Measurements from ENCODE around the gene IL17C.
A peak's percentile ranks its signal among the peaks of the same experiment; 100 is the strongest.
"Not testable (repeated sequence)": the region's sequence is repeated elsewhere in the genome, so short reads cannot be mapped to it uniquely, and the experiment has no call there.

The IL17C gene

DNA sequence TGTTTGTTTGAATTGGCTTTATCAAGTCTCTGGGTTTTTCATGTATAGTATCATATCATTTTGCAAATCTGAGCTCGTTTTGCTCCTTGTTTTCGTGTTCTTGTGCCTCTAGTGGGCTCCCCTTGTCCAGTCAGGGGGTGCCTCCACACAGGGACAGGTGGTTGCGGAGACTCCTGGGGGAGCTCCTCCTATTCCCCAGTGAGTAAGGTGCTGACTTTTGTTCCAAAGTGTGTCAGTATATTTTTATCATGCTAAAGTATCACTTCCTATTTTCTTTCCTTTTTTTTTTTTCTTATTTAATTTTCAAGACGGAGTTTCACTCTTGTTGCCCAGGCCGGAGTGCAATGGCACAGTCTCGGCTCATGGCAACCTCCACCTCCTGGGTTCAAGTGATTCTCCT, 30.3 kb upstream of the IL17C start:
- DNase-seq (ENCODE audit: low read depth), result no peak
- TF ChIP-seq, protein P1, sequence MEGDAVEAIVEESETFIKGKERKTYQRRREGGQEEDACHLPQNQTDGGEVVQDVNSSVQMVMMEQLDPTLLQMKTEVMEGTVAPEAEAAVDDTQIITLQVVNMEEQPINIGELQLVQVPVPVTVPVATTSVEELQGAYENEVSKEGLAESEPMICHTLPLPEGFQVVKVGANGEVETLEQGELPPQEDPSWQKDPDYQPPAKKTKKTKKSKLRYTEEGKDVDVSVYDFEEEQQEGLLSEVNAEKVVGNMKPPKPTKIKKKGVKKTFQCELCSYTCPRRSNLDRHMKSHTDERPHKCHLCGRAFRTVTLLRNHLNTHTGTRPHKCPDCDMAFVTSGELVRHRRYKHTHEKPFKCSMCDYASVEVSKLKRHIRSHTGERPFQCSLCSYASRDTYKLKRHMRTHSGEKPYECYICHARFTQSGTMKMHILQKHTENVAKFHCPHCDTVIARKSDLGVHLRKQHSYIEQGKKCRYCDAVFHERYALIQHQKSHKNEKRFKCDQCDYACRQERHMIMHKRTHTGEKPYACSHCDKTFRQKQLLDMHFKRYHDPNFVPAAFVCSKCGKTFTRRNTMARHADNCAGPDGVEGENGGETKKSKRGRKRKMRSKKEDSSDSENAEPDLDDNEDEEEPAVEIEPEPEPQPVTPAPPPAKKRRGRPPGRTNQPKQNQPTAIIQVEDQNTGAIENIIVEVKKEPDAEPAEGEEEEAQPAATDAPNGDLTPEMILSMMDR (IDR thresholded peaks at IDR 0.05; ENCODE audit: control insufficient read depth, insufficient read depth, low read depth, low read length, missing control alignments), result no peak
- no peak overlapping the region for H3K4me3 ChIP-seq (ENCODE audit: control insufficient read depth, low read depth, low read length)

DNA sequence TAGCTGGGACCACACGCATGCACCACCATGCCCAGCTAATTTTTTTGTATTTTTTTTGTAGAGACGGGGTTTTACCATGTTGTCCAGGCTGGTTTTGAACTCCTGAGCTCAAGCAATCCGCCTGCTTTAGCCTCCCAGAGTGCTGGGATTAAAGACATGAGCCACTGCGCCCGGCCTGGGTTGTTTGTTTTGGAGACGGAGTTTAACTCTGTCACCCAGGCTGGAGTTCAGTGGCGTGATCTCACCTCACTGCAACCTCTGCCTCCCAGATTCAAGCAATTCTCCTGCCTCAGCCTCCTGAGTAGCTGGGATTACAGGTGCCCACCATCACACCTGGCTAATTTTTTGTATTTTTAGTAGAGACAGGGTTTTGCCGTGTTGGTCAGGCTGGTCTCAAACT, 28.9 kb upstream of the IL17C start:
- H3K4me3 ChIP-seq (ENCODE audit: control insufficient read depth, low read depth, low read length); DNase-seq (ENCODE audit: low read depth): not testable (repeated sequence)

DNA sequence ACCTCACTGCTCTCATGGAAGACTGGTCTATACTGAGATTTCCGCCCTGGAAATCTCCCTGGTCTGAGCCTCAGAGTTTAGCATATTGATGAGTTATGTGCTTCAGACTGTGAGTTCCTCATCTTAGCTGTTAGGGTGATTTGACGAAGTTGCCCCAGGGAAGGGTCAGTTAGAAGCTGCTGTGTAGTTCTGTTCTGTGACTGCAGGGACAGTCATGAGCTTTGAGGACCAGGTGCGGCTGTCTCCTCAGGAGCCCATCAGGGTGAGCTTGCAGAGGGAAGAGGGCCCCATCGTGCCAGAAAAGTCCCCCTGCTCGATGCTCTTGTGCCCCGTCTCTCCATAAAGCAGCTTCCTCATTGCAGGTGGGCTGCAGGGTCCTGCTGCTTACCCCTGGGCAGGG, 28.3 kb upstream of the IL17C start:
- TF ChIP-seq, protein P1 (IDR thresholded peaks at IDR 0.05; ENCODE audit: control insufficient read depth, insufficient read depth, low read depth, low read length, missing control alignments), result peak; percentile 18
- DNase-seq (ENCODE audit: low read depth), result no peak
- H3K4me3 ChIP-seq (ENCODE audit: control insufficient read depth, low read depth, low read length), result no peak overlapping the region

DNA sequence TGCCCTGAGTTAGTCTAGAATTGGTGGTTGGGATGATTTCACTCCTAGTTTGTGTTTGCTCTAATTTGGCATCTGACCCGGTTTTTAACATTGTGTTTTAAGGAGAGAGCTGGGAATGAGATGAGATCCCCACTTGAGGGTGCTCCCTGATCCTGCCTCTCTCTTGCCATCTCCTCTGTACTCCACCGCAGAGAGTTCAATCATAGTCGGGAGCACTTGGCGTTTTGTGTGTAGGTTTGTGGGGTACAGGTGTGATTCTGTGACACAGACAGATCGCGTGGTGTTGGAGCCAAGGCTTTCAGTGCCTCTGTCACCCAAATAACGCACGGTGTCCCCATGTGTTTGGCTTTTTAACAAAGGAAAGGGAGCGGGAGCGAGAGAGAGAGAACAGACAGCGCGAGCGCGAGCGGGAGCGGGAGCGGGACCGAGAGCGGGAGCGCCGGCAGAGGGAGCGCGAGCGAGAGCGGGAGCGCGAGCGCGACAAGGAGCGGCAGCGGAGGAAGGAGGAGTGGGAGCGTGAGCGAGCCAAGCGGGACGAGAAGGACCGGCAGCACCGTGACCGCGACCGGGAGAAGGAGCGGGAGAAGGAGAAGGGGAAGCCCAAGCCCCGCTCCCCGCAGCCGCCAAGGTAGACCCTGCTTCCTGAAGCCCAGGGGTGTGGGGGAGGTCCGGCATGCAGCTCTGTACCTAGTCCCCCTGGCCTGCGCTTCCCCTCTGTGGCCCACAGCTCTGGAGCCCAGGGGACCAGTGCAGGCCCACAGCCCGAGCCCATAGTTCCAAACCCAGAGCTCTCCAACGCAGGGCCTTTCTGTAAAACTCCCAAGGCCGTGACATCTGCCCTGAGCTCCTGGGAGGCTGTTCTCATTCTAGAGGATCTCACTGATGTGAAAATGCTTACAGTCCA, 27.2 kb upstream of the IL17C start:
- TF ChIP-seq, protein P1 (IDR thresholded peaks at IDR 0.05; ENCODE audit: control insufficient read depth, insufficient read depth, low read depth, low read length, missing control alignments), result no peak
- no peak overlapping the region for H3K4me3 ChIP-seq (ENCODE audit: control insufficient read depth, low read depth, low read length)

DNA sequence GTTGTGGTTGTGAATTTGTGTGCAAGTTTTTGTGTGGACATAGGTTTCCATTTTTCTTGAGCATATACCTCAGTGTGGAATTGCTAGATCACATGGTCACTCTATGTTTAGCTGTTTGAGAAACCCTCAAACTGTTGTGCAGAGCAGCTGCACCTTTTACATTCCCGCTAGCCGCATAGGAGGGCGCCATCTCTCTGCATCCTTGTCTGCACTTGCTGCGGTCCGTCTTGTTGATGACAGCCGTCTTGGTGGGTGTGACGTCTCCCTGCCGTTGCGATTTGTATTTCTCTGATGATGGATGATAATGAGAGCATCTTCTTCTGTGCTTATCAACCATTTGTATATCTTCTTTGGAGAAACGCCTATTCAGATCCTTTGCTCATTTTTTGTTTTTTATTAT, 25.1 kb upstream of the IL17C start:
- TF ChIP-seq, protein P1 (IDR thresholded peaks at IDR 0.05; ENCODE audit: control insufficient read depth, insufficient read depth, low read depth, low read length, missing control alignments), result no peak
- no peak overlapping the region for H3K4me3 ChIP-seq (ENCODE audit: control insufficient read depth, low read depth, low read length)
- no peak for DNase-seq (ENCODE audit: low read depth)

More for the DNA sequence above, 27.2 kb upstream of the IL17C start:
- no peak for DNase-seq (ENCODE audit: low read depth)

DNA sequence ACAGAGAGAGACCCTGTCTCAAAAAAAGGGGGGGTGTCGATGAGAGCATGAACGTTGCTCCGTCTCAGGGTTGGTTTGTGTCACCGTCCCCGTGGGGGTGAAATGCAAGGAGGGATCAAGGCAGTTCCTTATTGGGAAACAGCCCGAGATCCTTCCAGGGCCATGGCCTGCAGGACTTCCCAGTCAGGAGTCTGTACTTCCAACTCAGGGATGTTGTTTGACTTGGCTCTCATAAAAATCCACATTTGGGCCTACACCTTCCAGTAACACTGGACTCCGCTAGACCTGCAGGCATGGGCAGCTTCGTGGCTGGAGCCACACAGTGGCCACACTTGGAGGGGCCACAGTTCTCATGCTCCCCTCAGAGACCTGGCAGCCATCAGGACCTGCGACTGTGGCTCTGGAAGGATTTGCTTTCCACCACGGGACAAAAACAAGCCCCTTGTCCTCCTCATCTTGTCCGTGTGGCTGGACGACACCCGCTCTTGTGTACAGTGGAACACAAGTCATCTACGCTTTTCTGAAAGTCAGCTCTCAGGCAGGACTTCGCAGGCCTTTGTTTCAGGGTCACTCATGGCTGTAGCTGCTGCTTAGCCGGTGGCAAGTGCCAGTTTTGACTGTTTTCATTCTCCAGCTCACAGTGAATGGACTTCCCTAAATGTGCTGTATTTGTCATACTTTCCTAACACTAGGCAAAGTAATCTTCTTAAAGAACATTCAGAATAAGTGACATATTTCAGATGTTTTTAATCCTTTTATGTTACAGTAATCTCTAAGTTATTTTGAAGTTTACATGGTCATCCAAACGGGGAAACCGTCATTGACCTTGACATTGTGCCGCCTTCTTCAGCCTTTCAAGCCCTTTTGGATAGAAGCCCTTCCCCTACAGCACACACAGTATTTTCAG, 24.2 kb upstream of the IL17C start:
- DNase-seq (ENCODE audit: low read depth), result no peak
- no peak overlapping the region for H3K4me3 ChIP-seq (ENCODE audit: control insufficient read depth, low read depth, low read length)
- TF ChIP-seq, protein P1 (IDR thresholded peaks at IDR 0.05; ENCODE audit: control insufficient read depth, insufficient read depth, low read depth, low read length, missing control alignments), result no peak
